HCT116 (cell line): ENCODE results near the gene IFITM1. TPM values are rescaled to one million over a fixed set of nuclear protein-coding genes. Genes with fewer than 3 reads are reported as not detected.

Experiments
- ATAC-seq: fragments of 200-7000 bp; cut with Tn5 transposase; 2 replicates; pipeline ENCODE4 v1.9.1; 2020; ENCODE audit warnings: mild to moderate bottlenecking, moderate library complexity
- BruUV-seq: library from RNA; stranded (reverse); fragments of 400-500 nt; replicated peaks from 2 replicates; lab custom pipeline; 2021; lab: Mats Ljungman, UMichigan
- CTCF ChIA-PET: fragments of 300-600 bp; sonication (Branson Sonifier 250); formaldehyde crosslinking; loops from one replicate; lab custom pipeline; 2021; ENCODE audit warnings: antibody characterized with exemption; lab: Charles Lee
- POLR2A ChIA-PET: fragments of 300-600, 350-600 bp; sonication (Branson Sonifier 250); formaldehyde crosslinking; loops from one replicate; lab custom pipeline; 2021; ENCODE audit warnings: antibody characterized with exemption; lab: Charles Lee
- RAD21 ChIA-PET, 2 experiments: fragments of 300-600 bp; sonication (Branson Sonifier 250); formaldehyde crosslinking; loops; one replicate each; lab custom pipeline; 2023; ENCODE audit warnings: low total read pairs in 2 of 2; ENCODE audit not compliant: uncharacterized antibody in 2 of 2, unreplicated experiment in 2 of 2, low non-redundant PET in 1 of 2; lab: Charles Lee
- DNase-seq: peaks from one replicate; pipeline ENCODE4 v3.0.0-alpha.2; 2010; ENCODE audit warnings: low read depth, low spot score
- H2AFZ ChIP-seq: fragments of 200-600 bp; shearing (Covaris generic), sonication (generic); 2 replicates; pipeline ENCODE4 v1.6.1; 2017; ENCODE audit warnings: low read depth, mixed run types, mixed read lengths, antibody characterized with exemption, low read length; ENCODE audit not compliant: poor library complexity, severe bottlenecking
- H3K27ac ChIP-seq: 2 replicates; pipeline ENCODE4 v1.5.1; 2012; ENCODE audit warnings: low read depth, low read length
- H3K27me3 ChIP-seq: fragments of 200-600 bp; sonication (generic); 2 replicates; pipeline ENCODE4 v1.6.1; 2016; ENCODE audit warnings: mixed run types, low read length, mixed read lengths; ENCODE audit not compliant: insufficient read depth
- H3K36me3 ChIP-seq, 2 experiments: fragments of 200-500 bp in 1 of 2; fragments of 200-600 bp in 1 of 2; sonication (Bioruptor generic) in 1 of 2; sonication (generic) in 1 of 2; 2 replicates each; pipeline versions ENCODE4 v1.5.1 to v1.6.1; 2014 to 2016; ENCODE audit warnings: low read length in 2 of 2, inconsistent platforms in 1 of 2, mixed read lengths in 1 of 2, mixed run types in 1 of 2; ENCODE audit not compliant: insufficient read depth in 2 of 2, control insufficient read depth in 1 of 2
- H3K4me1 ChIP-seq, 2 experiments: fragments of 200-600 bp in 1 of 2; sonication (generic) in 1 of 2; 2 replicates each; pipeline versions ENCODE4 v1.5.1 to v1.6.1; 2012 to 2017; ENCODE audit warnings: low read length in 2 of 2, inconsistent platforms in 1 of 2, mild to moderate bottlenecking in 1 of 2, mixed read lengths in 1 of 2, mixed run types in 1 of 2, moderate library complexity in 1 of 2; ENCODE audit not compliant: insufficient read depth in 2 of 2, control insufficient read depth in 1 of 2
- H3K4me2 ChIP-seq: fragments of 200-600 bp; sonication (generic); 2 replicates; pipeline ENCODE4 v1.6.1; 2017; ENCODE audit warnings: mixed run types, low read length, mixed read lengths
- H3K4me3 ChIP-seq, 2 experiments: fragments of 200-600 bp in 1 of 2; sonication (generic) in 1 of 2; replicated peaks in 1 of 2; 2 replicates each; pipeline ENCODE4 v1.5.1; 2011 to 2016; ENCODE audit warnings: low read length in 2 of 2, control low read depth in 1 of 2, low read depth in 1 of 2, mild to moderate bottlenecking in 1 of 2, mixed read lengths in 1 of 2, mixed run types in 1 of 2
- H3K79me2 ChIP-seq: fragments of 200-600 bp; sonication (generic); 2 replicates; pipeline ENCODE4 v1.6.1; 2017; ENCODE audit warnings: mild to moderate bottlenecking, mixed run types, low read length, moderate library complexity, mixed read lengths; ENCODE audit not compliant: insufficient read depth
- H3K9ac ChIP-seq: fragments of 200-600 bp; sonication (generic); 2 replicates; pipeline ENCODE4 v1.6.1; 2016; ENCODE audit warnings: low read length, mixed read lengths
- H3K9me2 ChIP-seq: fragments of 200-600 bp; sonication (generic), shearing (Covaris generic); 2 replicates; pipeline ENCODE4 v1.6.1; 2017; ENCODE audit warnings: mixed run types, mild to moderate bottlenecking, moderate library complexity; ENCODE audit not compliant: insufficient read depth
- H3K9me3 ChIP-seq, 2 experiments: fragments of 200-500 bp in 1 of 2; fragments of 200-600 bp in 1 of 2; sonication (Bioruptor generic) in 1 of 2; sonication (generic) in 1 of 2; 2 replicates each; pipeline ENCODE4 v1.6.1; 2014 to 2017; ENCODE audit warnings: low read length in 2 of 2, mixed read lengths in 2 of 2, inconsistent platforms in 1 of 2, low read depth in 1 of 2, mild to moderate bottlenecking in 1 of 2, mixed run types in 1 of 2, moderate library complexity in 1 of 2; ENCODE audit not compliant: control insufficient read depth in 1 of 2, insufficient read depth in 1 of 2
- H4K20me1 ChIP-seq: fragments of 200-600 bp; sonication (generic), shearing (Covaris generic); 2 replicates; pipeline ENCODE4 v1.6.1; 2017; ENCODE audit warnings: mixed run types, mild to moderate bottlenecking, moderate library complexity; ENCODE audit not compliant: insufficient read depth
- EGR1 ChIP-seq: IDR thresholded peaks from 2 replicates; pipeline ENCODE4 v1.6.1; 2012; ENCODE audit warnings: low read depth
- POLR2AphosphoS5 ChIP-seq: IDR thresholded peaks from 2 replicates; pipeline ENCODE4 v1.6.1; 2011; ENCODE audit warnings: mild to moderate bottlenecking, low read depth, low read length, moderate library complexity
- SIN3A ChIP-seq: IDR thresholded peaks from 2 replicates; pipeline ENCODE4 v1.6.1; 2012; ENCODE audit warnings: low read depth
- SP1 ChIP-seq: IDR thresholded peaks from 2 replicates; pipeline ENCODE4 v1.6.1; 2012; ENCODE audit warnings: low read depth
- SRF ChIP-seq: IDR thresholded peaks from 2 replicates; pipeline ENCODE4 v1.6.1; 2012; ENCODE audit warnings: low read depth
- intact Hi-C: fragments of 100-400 bp; cut with micrococcal nuclease; formaldehyde crosslinking; loops from 2 replicates; pipeline ENCODE4 v1.10.0; 2022
- total RNA-seq: library from RNA; stranded (reverse); gene quantifications from one replicate; pipeline ENCODE4 v1.2.1, GENCODE V29; 2021; ENCODE audit not compliant: unreplicated experiment
- TF ChIP-seq, protein P1 (sequence below): IDR thresholded peaks from 2 replicates; pipeline ENCODE4 v1.6.1; 2012; ENCODE audit warnings: low read depth
- TF ChIP-seq, protein P2 (sequence below), 3 experiments: fragments of 200-600 bp in 1 of 3; sonication (generic) in 1 of 3; IDR thresholded peaks in 2 of 3; conservative IDR thresholded peaks in 1 of 3; 2 replicates each; pipeline ENCODE4 v1.5.1; 2012 to 2017; ENCODE audit warnings: low read depth in 2 of 3, low read length in 2 of 3, antibody characterized with exemption in 1 of 3, borderline replicate concordance in 1 of 3, control low read depth in 1 of 3, mild to moderate bottlenecking in 1 of 3, mixed read lengths in 1 of 3, mixed run types in 1 of 3, moderate library complexity in 1 of 3; ENCODE audit not compliant: insufficient read depth in 1 of 3

Gene IFITM1
- total RNA-seq, 1 experiment from 2014 or later, result 6.1 TPM

DNA sequence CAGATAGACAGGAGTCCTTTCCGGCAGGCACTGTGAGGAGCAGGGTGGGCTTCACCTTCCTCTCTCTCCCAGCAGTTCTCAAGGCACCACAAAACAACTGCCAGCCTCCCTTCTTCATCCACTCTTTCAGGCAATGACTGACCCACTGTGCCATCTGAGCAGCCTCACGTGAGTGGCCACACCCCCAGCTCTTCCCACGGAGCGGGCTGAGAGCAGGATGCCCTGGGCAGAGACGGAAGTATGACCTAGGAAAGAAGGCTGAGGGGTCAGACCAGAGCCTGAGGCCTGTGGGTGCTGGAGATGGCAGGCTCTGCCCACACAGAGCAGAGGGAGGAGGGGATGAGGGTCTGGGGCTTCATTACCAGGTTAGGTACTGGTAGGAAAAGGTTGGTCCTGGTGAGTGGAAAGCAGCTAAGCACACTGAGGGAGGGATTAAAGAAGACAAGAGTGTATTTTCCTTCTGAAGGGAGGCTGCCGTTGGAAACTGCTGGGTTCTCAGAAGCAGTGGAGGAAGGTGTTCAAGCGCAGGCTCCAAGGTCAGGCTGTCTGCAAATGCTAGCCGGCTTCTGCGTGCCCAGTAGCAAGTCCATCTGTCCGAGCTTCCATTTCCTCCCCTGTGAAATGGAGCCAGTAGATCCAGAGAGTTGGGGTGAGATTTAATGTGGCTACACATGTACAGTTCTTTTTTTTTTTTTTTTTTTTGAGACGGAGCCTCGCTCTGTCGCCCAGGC lies 31.0 kb upstream of the IFITM1 start:
- BruUV-seq, result no TSS peak
- TF ChIP-seq, protein P1, sequence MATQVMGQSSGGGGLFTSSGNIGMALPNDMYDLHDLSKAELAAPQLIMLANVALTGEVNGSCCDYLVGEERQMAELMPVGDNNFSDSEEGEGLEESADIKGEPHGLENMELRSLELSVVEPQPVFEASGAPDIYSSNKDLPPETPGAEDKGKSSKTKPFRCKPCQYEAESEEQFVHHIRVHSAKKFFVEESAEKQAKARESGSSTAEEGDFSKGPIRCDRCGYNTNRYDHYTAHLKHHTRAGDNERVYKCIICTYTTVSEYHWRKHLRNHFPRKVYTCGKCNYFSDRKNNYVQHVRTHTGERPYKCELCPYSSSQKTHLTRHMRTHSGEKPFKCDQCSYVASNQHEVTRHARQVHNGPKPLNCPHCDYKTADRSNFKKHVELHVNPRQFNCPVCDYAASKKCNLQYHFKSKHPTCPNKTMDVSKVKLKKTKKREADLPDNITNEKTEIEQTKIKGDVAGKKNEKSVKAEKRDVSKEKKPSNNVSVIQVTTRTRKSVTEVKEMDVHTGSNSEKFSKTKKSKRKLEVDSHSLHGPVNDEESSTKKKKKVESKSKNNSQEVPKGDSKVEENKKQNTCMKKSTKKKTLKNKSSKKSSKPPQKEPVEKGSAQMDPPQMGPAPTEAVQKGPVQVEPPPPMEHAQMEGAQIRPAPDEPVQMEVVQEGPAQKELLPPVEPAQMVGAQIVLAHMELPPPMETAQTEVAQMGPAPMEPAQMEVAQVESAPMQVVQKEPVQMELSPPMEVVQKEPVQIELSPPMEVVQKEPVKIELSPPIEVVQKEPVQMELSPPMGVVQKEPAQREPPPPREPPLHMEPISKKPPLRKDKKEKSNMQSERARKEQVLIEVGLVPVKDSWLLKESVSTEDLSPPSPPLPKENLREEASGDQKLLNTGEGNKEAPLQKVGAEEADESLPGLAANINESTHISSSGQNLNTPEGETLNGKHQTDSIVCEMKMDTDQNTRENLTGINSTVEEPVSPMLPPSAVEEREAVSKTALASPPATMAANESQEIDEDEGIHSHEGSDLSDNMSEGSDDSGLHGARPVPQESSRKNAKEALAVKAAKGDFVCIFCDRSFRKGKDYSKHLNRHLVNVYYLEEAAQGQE, result no peak
- TF ChIP-seq, protein P2, sequence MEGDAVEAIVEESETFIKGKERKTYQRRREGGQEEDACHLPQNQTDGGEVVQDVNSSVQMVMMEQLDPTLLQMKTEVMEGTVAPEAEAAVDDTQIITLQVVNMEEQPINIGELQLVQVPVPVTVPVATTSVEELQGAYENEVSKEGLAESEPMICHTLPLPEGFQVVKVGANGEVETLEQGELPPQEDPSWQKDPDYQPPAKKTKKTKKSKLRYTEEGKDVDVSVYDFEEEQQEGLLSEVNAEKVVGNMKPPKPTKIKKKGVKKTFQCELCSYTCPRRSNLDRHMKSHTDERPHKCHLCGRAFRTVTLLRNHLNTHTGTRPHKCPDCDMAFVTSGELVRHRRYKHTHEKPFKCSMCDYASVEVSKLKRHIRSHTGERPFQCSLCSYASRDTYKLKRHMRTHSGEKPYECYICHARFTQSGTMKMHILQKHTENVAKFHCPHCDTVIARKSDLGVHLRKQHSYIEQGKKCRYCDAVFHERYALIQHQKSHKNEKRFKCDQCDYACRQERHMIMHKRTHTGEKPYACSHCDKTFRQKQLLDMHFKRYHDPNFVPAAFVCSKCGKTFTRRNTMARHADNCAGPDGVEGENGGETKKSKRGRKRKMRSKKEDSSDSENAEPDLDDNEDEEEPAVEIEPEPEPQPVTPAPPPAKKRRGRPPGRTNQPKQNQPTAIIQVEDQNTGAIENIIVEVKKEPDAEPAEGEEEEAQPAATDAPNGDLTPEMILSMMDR (IDR thresholded peaks at IDR 0.05 in 2 of 3, conservative IDR thresholded peaks at IDR 0.05 in 1 of 3; ENCODE audit: borderline replicate concordance in 1 of 3, insufficient read depth in 1 of 3, low read depth in 2 of 3, low read length in 2 of 3), result no peak
- TF ChIP-seq EGR1, result no peak
- TF ChIP-seq SRF, result no peak
- no peak for TF ChIP-seq SP1
- TF ChIP-seq SIN3A, result no peak
- no peak for TF ChIP-seq POLR2AphosphoS5
- POLR2A ChIA-PET, result no interaction called here
- ATAC-seq (no peak), DNase-seq (no peak)
- Histone ChIP-seq H3K9ac (no peak overlapping the region), H2AFZ (no peak overlapping the region), H3K9me2 (no peaks in the 10 kb centered on the region), H3K4me2 (no peak overlapping the region), H4K20me1 (no peaks in the 10 kb centered on the region), H3K79me2 (no peaks in the 10 kb centered on the region), H3K4me3 (no peak overlapping the region), H3K9me3 (no peaks in the 10 kb centered on the region), H3K27ac (no peak overlapping the region), H3K27me3 (no peaks in the 10 kb centered on the region), H3K4me1 (peaks cover 7 to 13% of the 10 kb centered on the region in 2 experiments), H3K36me3 (no peaks in the 10 kb centered on the region)
- RAD21 ChIA-PET, result no interaction called here
- intact Hi-C loops, result no loop called here
- CTCF ChIA-PET, result interaction anchor here (0.7 to 0.8 kb wide), 2 partner anchors 32 to 35 kb away, joined by 3 read pairs; no protein-coding TSS in a partner anchor
